K562 (cell line): ENCODE measurements around the gene MPRIP. TPM values are rescaled to one million over a fixed set of nuclear protein-coding genes. Genes with fewer than 3 reads are reported as not detected.

Source experiments
- BHLHE40 ChIP-seq: IDR thresholded peaks from 2 replicates; pipeline ENCODE4 v1.6.1; 2011; ENCODE audit warnings: low read length, improper control_type of control experiment
- C11orf30 ChIP-seq: fragments of 450-650 bp; IDR thresholded peaks from 2 replicates; pipeline ENCODE4 v1.6.1; 2016; ENCODE audit warnings: low read depth, mild to moderate bottlenecking
- HDGF ChIP-seq: fragments of 450-650 bp; IDR thresholded peaks from 2 replicates; pipeline ENCODE4 v1.6.1; 2016
- HIVEP1 ChIP-seq: fragments of 250-450 bp; sonication (Bioruptor Pico); IDR thresholded peaks from 2 replicates; pipeline ENCODE4 v1.4.0; 2020; ENCODE audit warnings: mild to moderate bottlenecking
- RAD51 ChIP-seq: fragments of 450-650 bp; IDR thresholded peaks from 2 replicates; pipeline ENCODE4 v1.7.1; 2016; ENCODE audit warnings: low read depth, mild to moderate bottlenecking, borderline replicate concordance
- TFAP4 ChIP-seq: sonication (generic); formaldehyde crosslinking; IDR thresholded peaks from 2 replicates; pipeline ENCODE4 v1.8.0; 2022; ENCODE audit warnings: missing genetic modification reagents, mild to moderate bottlenecking, moderate library complexity, borderline replicate concordance
- THRAP3 ChIP-seq: fragments of 450-650 bp; IDR thresholded peaks from 2 replicates; pipeline ENCODE4 v1.6.1; 2016; ENCODE audit warnings: mild to moderate bottlenecking, inconsistent platforms, borderline replicate concordance
- ZFP30 ChIP-seq: fragments of 250-450 bp; sonication (Bioruptor Pico); IDR thresholded peaks from 2 replicates; pipeline ENCODE4 v1.8.0; 2022; ENCODE audit warnings: moderate library complexity, mild to moderate bottlenecking, inconsistent platforms, borderline replicate concordance
- ZNF146 ChIP-seq: IDR thresholded peaks from one replicate; pipeline ENCODE4 v1.6.1; 2018; ENCODE audit warnings: missing compliant biosample characterization; ENCODE audit not compliant: unreplicated experiment
- ZNF384 ChIP-seq: IDR thresholded peaks from 2 replicates; pipeline ENCODE4 v1.6.1; 2012; ENCODE audit warnings: low read depth, low read length, improper control_type of control experiment
- ZNF444 ChIP-seq: fragments of 250-450 bp; sonication (Bioruptor Pico); IDR thresholded peaks from 2 replicates; pipeline ENCODE4 v1.4.0; 2020; ENCODE audit warnings: mild to moderate bottlenecking, moderate library complexity
- ZNF551 ChIP-seq: fragments of 250-450 bp; sonication (Bioruptor Pico); IDR thresholded peaks from 2 replicates; pipeline ENCODE4 v1.5.0; 2021; ENCODE audit warnings: mild to moderate bottlenecking, moderate library complexity
- polyA plus RNA-seq, 8 experiments: library from polyadenylated mRNA; depleted of rRNA in 4 of 8; stranded (reverse) in 5 of 8; unstranded in 3 of 8; fragments of >200 nt; fragmentation: Nextera tagmentation in 2 of 8; fragmentation: Illumina TruSeq in 1 of 8; extraction: Ambion mirVana in 2 of 8; extraction: Trizol in 1 of 8; gene quantifications; 2 replicates each; pipeline versions ENCODE4 v1.2.1 to v1.2.3, GENCODE V29; 2011 to 2014; ENCODE audit warnings: inconsistent platforms in 1 of 8, missing spikeins in 1 of 8
- total RNA-seq, 7 experiments: library from RNA; depleted of rRNA in 6 of 7; stranded (reverse); fragments of >200 nt in 6 of 7; fragmentation: Illumina TruSeq in 2 of 7; extraction: Trizol in 2 of 7; gene quantifications; 2 replicates each; pipeline versions ENCODE4 v1.2.1 to v1.2.3, GENCODE V29; 2011 to 2021; ENCODE audit warnings: low replicate concordance in 1 of 7
- TF ChIP-seq, protein P1 (sequence below): fragments of 200-800 bp; sonication (Bioruptor generic); IDR thresholded peaks from 2 replicates; pipeline ENCODE4 v1.6.1; 2016; ENCODE audit warnings: missing genetic modification characterization, missing compliant biosample characterization
- TF ChIP-seq, protein P2 (sequence below), 2 experiments: fragments of 150-350 bp in 1 of 2; IDR thresholded peaks; 2 replicates each; pipeline ENCODE4 v1.6.1; 2012 to 2016; ENCODE audit warnings: low read depth in 2 of 2, low read length in 2 of 2, mild to moderate bottlenecking in 1 of 2, moderate library complexity in 1 of 2

MPRIP gene
- total and polyA plus RNA-seq, 9 of the 15 experiments (the other 6 are each of a cell fraction or from before 2014, with no cell fraction given): 10.0 to 72.6 (median 30.1) TPM

DNA sequence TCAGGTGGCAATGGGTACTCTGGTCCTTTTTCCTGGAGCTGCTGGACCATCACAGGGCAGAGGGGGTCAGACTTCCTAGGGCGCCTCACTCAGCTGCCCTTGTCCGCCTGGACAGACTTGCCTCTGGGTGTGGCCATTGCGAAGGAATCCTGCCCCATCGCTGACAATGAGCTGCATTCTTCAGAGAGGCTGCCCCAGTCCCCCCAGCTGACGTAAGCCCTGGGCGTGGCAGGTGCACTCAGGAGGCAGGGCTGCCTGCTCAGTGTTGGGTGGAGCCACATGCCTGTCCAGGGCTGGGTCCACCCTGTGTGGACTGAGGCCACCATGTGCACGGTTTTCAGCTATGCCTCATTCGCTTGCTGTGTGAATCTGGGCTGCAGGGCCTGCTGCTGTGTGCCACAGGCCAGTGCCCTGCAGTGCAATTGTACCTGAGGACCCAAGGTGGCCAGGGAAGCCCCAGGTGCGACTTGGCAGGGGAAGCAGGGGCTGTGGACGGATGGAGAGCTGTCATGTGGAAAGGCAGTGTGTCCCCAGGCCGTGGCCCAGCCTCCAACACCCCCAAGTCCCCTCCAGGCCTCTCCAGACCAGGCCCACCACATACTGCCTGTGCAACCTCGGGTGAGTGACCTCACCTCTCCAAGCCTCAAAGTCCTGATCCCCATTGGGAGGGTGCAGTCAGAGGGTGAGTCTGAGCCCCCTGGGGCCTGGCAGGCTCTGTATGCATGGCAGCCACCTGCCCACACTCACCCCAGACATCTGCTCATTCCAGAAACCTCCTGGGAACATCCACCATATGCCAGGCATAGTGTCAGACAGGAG is 14.0 kb upstream of the MPRIP start (continued):
- TF ChIP-seq HDGF (peak; percentile 80; the same call in 1 of the 2 replicates), ZNF551 (CRISPR knock-in tag) (no peak), TFAP4 (peak; percentile 89), BHLHE40 (peak; percentile 65), THRAP3 (no peak), HIVEP1 (CRISPR knock-in tag) (no peak), ZNF146 (CRISPR knock-in tag) (no peak), C11orf30 (no peak), RAD51 (no peak), ZNF444 (no peak), ZNF384 (no peak), ZFP30 (CRISPR knock-in tag) (no peak)
- TF ChIP-seq, protein P1, sequence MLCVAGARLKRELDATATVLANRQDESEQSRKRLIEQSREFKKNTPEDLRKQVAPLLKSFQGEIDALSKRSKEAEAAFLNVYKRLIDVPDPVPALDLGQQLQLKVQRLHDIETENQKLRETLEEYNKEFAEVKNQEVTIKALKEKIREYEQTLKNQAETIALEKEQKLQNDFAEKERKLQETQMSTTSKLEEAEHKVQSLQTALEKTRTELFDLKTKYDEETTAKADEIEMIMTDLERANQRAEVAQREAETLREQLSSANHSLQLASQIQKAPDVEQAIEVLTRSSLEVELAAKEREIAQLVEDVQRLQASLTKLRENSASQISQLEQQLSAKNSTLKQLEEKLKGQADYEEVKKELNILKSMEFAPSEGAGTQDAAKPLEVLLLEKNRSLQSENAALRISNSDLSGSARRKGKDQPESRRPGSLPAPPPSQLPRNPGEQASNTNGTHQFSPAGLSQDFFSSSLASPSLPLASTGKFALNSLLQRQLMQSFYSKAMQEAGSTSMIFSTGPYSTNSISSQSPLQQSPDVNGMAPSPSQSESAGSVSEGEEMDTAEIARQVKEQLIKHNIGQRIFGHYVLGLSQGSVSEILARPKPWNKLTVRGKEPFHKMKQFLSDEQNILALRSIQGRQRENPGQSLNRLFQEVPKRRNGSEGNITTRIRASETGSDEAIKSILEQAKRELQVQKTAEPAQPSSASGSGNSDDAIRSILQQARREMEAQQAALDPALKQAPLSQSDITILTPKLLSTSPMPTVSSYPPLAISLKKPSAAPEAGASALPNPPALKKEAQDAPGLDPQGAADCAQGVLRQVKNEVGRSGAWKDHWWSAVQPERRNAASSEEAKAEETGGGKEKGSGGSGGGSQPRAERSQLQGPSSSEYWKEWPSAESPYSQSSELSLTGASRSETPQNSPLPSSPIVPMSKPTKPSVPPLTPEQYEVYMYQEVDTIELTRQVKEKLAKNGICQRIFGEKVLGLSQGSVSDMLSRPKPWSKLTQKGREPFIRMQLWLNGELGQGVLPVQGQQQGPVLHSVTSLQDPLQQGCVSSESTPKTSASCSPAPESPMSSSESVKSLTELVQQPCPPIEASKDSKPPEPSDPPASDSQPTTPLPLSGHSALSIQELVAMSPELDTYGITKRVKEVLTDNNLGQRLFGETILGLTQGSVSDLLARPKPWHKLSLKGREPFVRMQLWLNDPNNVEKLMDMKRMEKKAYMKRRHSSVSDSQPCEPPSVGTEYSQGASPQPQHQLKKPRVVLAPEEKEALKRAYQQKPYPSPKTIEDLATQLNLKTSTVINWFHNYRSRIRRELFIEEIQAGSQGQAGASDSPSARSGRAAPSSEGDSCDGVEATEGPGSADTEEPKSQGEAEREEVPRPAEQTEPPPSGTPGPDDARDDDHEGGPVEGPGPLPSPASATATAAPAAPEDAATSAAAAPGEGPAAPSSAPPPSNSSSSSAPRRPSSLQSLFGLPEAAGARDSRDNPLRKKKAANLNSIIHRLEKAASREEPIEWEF: no peak
- TF ChIP-seq, protein P2, sequence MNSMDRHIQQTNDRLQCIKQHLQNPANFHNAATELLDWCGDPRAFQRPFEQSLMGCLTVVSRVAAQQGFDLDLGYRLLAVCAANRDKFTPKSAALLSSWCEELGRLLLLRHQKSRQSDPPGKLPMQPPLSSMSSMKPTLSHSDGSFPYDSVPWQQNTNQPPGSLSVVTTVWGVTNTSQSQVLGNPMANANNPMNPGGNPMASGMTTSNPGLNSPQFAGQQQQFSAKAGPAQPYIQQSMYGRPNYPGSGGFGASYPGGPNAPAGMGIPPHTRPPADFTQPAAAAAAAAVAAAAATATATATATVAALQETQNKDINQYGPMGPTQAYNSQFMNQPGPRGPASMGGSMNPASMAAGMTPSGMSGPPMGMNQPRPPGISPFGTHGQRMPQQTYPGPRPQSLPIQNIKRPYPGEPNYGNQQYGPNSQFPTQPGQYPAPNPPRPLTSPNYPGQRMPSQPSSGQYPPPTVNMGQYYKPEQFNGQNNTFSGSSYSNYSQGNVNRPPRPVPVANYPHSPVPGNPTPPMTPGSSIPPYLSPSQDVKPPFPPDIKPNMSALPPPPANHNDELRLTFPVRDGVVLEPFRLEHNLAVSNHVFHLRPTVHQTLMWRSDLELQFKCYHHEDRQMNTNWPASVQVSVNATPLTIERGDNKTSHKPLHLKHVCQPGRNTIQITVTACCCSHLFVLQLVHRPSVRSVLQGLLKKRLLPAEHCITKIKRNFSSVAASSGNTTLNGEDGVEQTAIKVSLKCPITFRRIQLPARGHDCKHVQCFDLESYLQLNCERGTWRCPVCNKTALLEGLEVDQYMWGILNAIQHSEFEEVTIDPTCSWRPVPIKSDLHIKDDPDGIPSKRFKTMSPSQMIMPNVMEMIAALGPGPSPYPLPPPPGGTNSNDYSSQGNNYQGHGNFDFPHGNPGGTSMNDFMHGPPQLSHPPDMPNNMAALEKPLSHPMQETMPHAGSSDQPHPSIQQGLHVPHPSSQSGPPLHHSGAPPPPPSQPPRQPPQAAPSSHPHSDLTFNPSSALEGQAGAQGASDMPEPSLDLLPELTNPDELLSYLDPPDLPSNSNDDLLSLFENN (IDR thresholded peaks at IDR 0.05; ENCODE audit: low read depth in 2 of 2, low read length in 2 of 2): no peak
